ENCODE data around the gene TMEM54. TPM values are rescaled to one million over a fixed set of nuclear protein-coding genes. Genes with fewer than 3 reads are reported as not detected.

The TMEM54 gene
- total RNA-seq, 1 experiment from 2014 or later = 95.9 TPM

DNA sequence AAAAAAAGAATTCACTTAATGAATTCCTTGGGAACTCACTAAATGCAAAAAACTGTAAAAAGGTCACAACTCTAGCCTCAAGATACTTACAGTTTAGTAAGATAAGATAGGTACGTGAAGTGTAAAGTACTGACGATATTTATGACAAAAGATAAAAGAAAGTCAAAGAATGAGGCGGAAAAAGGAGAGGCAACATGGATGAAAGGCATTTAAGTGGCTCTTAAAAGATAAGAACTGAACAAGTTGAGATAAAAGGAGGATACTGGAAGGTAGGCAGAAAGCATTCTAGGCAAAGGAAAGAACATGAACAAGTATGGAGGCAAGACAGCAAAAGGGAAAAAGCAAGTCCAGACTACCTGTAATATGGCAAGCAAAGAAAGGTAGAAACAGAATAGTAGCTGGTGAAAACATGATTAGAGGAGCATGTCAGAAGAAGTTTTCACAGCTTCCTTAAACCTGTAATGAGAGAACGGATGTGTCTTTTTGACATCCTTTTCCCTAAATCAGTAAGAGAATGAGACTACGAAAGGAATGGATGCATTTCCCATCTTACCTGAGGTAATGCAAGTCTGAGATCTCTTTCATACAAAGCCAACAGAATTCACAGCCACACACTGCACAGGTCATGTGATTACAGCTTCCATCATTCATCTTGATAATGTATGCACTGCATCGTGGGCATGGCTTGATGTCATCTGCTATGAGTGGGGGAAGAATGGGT, 46.6 kb upstream of the TMEM54 start:
- H3K27ac Mint-ChIP-seq (ENCODE audit: unreplicated experiment) = peak overlapping the region; percentile 43
- DNase-seq = no peak
- intact Hi-C loops (cut with micrococcal nuclease; ENCODE audit: unreplicated experiment) = no loop called here
- no peak overlapping the region for H3K4me3 Mint-ChIP-seq (ENCODE audit: low read depth, unreplicated experiment)
- peaks cover 15% of the 10 kb centered on the region for H3K36me3 Mint-ChIP-seq (ENCODE audit: insufficient read depth, unreplicated experiment)
- no peaks in the 10 kb centered on the region for H3K27me3 Mint-ChIP-seq (ENCODE audit: unreplicated experiment)
- CTCF ChIA-PET = interaction anchor here (0.8 kb wide), 1 partner anchor 14 kb away, joined by 3 read pairs; no protein-coding TSS in a partner anchor
- no peaks in the 10 kb centered on the region for H3K9me3 Mint-ChIP-seq (ENCODE audit: low read depth, unreplicated experiment)
- no peak for TF ChIP-seq CTCF (IDR thresholded peaks at IDR 0.05; ENCODE audit: unreplicated experiment)
- BruUV-seq (replicated peaks) = no TSS peak
- H3K4me1 Mint-ChIP-seq (ENCODE audit: low read depth, unreplicated experiment) = peaks cover 26% of the 10 kb centered on the region

- no TSS peak for BruUV-seq (replicated peaks)
- Mint-ChIP-seq H3K9me3 (ENCODE audit: low read depth, unreplicated experiment) (no peaks in the 10 kb centered on the region), H3K4me1 (ENCODE audit: low read depth, unreplicated experiment) (peaks cover 26% of the 10 kb centered on the region), H3K27ac (ENCODE audit: unreplicated experiment) (no peak overlapping the region), H3K27me3 (ENCODE audit: unreplicated experiment) (no peaks in the 10 kb centered on the region), H3K36me3 (ENCODE audit: insufficient read depth, unreplicated experiment) (peaks cover 15% of the 10 kb centered on the region), H3K4me3 (ENCODE audit: low read depth, unreplicated experiment) (no peak overlapping the region)
- intact Hi-C loops (cut with micrococcal nuclease; ENCODE audit: unreplicated experiment) = no loop called here
- no peak for DNase-seq
- TF ChIP-seq CTCF (IDR thresholded peaks at IDR 0.05; ENCODE audit: unreplicated experiment) = no peak
- CTCF ChIA-PET = interaction anchor here (0.6 kb wide), 1 partner anchor 369 kb away, joined by 4 read pairs; no protein-coding TSS in a partner anchor
Observed at GRCh38 chr1:32946413-32946812, 45.2 kb upstream of the TMEM54 start.

GRCh38 chr1:32944180-32944579, 43.0 kb upstream of the TMEM54 start:
- H3K4me1 Mint-ChIP-seq (ENCODE audit: low read depth, unreplicated experiment) = peaks cover 37% of the 10 kb centered on the region
- TF ChIP-seq CTCF (IDR thresholded peaks at IDR 0.05; ENCODE audit: unreplicated experiment) = no peak
- H3K9me3 Mint-ChIP-seq (ENCODE audit: low read depth, unreplicated experiment) = no peaks in the 10 kb centered on the region
- peaks cover 15% of the 10 kb centered on the region for H3K36me3 Mint-ChIP-seq (ENCODE audit: insufficient read depth, unreplicated experiment)
- no peak overlapping the region for H3K27ac Mint-ChIP-seq (ENCODE audit: unreplicated experiment)
- DNase-seq = no peak
- no TSS peak for BruUV-seq (replicated peaks)
- CTCF ChIA-PET = no interaction called here
- intact Hi-C loops (cut with micrococcal nuclease; ENCODE audit: unreplicated experiment) = no loop called here
- no peaks in the 10 kb centered on the region for H3K27me3 Mint-ChIP-seq (ENCODE audit: unreplicated experiment)
- H3K4me3 Mint-ChIP-seq (ENCODE audit: low read depth, unreplicated experiment) = no peak overlapping the region

GRCh38 chr1:32939655-32940371, 38.6 kb upstream of the TMEM54 start:
- Mint-ChIP-seq H3K4me3 (ENCODE audit: low read depth, unreplicated experiment) (no peak overlapping the region), H3K36me3 (ENCODE audit: insufficient read depth, unreplicated experiment) (peaks cover 19% of the 10 kb centered on the region), H3K27me3 (ENCODE audit: unreplicated experiment) (no peaks in the 10 kb centered on the region), H3K27ac (ENCODE audit: unreplicated experiment) (peak overlapping the region; percentile 42), H3K9me3 (ENCODE audit: low read depth, unreplicated experiment) (no peaks in the 10 kb centered on the region), H3K4me1 (ENCODE audit: low read depth, unreplicated experiment) (peaks cover 39% of the 10 kb centered on the region)
- peak; percentile 11 for DNase-seq
- intact Hi-C loops (cut with micrococcal nuclease; ENCODE audit: unreplicated experiment) = no loop called here
- no peak for TF ChIP-seq CTCF (IDR thresholded peaks at IDR 0.05; ENCODE audit: unreplicated experiment)
- no TSS peak for BruUV-seq (replicated peaks)
- CTCF ChIA-PET = interaction anchor here (0.5 to 2.4 kb wide), 7 partner anchors 9 to 323 kb away, joined by 3 to 7 read pairs (median 5); no protein-coding TSS in a partner anchor
